GM12874 (cell line): ENCODE results near the gene TSGA10IP.

ENCODE experiments used
- TF ChIP-seq, protein P1 (sequence below): IDR thresholded peaks from 2 replicates; pipeline ENCODE4 v1.5.1; 2011; ENCODE audit warnings: low read depth, mild to moderate bottlenecking, control low read depth, low read length, moderate library complexity; ENCODE audit not compliant: insufficient read depth

Gene TSGA10IP

DNA sequence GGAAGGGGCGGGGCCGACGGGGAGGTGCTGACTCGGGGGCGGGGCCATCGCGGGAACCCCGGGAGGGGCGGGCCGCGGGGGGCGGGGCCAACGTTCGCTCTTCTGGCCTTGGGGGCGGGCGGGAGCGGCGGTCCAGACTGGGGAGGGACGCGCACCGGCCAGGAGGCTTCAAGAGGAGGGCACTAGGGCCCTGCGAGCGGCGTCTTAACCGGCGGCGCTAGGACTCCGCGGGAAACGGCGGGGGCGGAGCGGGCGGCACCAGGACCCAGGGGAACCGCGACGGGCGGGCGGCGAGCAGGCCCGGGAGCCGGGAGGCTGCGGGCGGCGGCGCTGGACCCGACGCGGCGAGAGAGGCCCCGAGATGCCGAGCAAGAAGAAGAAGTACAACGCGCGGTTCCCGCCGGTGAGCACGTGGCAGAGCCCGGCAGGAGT, 26.1 kb upstream of the TSGA10IP start, which contains the start of gene DRAP1:
Gene DRAP1 (plus strand): TSS at position 286 of the 432 bp plus-strand sequence. CDS start 76 bp downstream, at position 362.
- TF ChIP-seq, protein P1, sequence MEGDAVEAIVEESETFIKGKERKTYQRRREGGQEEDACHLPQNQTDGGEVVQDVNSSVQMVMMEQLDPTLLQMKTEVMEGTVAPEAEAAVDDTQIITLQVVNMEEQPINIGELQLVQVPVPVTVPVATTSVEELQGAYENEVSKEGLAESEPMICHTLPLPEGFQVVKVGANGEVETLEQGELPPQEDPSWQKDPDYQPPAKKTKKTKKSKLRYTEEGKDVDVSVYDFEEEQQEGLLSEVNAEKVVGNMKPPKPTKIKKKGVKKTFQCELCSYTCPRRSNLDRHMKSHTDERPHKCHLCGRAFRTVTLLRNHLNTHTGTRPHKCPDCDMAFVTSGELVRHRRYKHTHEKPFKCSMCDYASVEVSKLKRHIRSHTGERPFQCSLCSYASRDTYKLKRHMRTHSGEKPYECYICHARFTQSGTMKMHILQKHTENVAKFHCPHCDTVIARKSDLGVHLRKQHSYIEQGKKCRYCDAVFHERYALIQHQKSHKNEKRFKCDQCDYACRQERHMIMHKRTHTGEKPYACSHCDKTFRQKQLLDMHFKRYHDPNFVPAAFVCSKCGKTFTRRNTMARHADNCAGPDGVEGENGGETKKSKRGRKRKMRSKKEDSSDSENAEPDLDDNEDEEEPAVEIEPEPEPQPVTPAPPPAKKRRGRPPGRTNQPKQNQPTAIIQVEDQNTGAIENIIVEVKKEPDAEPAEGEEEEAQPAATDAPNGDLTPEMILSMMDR = no peak

DNA sequence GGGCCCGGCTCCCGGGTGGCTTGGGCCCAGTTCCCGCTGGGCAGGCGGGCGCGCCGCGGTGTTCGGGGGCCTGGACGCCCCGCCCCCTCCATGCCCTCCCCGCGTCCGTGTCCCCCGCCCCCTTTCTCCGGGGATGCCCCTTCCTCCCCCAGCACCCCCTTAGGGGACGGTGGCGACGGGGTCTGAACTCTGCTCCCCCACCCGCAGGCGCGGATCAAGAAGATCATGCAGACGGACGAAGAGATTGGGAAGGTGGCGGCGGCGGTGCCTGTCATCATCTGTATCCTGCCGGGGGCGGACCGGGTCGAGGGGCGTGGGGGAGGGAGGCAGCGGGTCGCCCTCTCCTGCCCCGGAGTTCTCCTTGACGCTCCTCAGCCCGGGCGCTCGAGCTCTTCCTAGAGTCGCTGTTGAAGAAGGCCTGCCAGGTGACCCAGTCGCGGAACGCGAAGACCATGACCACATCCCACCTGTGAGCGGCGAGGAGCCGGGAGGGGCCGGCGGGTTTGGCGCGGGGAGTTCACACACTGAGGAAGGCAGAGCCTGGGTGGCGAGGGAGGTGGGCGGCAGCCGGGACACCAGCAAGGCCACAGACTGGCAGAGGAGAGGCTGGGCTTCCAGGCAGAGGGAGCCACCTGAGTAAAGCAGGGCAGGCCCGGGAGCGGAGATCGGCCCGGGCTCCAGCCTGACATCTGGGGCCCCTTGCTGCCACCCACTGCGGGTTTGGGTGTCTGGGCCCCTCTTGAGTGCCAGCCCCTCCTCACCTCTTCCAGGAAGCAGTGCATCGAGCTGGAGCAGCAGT, 25.5 kb upstream of the TSGA10IP start:
- TF ChIP-seq, protein P1 = no peak

DNA sequence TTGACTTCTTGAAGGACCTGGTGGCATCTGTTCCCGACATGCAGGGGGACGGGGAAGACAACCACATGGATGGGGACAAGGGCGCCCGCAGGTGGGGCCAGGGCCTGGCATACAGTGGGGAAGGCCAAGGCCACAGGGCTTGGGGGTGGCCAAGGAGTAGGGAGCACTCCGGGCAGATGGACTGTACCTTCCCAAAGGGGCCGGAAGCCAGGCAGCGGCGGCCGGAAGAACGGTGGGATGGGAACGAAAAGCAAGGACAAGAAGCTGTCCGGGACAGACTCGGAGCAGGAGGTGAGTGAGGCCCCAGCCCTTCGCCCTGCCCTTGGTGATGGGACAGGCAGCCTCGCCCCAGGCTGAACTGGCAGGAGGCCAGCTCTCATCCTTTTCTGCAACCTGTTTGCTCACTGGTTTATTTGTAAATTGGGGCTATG, 24.9 kb upstream of the TSGA10IP start:
- TF ChIP-seq, protein P1 = no peak

DNA sequence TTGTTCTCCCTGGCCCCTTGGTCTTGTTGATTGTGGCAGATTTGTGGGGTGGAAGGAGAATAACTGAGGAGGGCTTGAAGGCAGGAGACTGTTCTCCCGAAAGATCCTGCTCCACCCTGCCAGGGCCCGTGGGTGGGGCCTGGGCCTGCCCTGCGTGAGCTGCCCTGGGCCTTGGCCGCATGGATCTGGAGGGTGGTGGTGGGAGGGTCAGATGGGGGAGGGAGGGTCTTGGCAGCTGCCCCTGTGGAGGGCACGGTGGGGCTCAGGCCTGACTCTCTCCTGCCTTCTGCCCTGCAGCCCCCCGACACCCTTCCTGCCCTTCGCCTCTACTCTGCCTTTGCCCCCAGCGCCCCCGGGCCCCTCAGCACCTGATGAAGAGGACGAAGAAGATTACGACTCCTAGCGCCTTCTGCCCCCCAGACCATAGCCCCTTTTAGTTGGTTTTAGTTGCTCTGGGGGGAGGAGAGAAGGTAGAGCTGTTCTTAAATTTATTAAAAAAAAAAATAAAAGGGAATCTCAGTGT, 24.2 kb upstream of the TSGA10IP start:
- TF ChIP-seq, protein P1 = no peak

DNA sequence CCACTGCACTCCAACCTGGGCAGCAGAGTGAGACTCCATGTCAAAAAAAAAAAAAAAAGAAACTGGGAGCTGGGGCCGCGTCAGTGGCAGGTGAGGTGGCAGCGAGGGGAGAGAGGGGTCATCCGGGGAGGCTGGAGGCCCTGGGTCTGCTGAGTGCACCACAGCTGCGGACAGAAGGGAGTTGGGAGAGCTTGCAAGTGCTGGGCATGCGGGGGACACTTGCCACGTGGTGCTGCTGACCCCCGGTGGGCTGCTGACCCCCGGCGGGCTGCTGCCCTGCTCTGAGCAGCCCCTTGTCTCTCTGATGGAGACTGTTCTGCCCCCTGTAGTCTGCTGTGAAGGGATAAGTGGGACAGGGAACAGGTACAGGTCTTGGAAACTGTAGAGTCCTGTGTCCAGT, 23.4 kb upstream of the TSGA10IP start:
- TF ChIP-seq, protein P1 = no peak

DNA sequence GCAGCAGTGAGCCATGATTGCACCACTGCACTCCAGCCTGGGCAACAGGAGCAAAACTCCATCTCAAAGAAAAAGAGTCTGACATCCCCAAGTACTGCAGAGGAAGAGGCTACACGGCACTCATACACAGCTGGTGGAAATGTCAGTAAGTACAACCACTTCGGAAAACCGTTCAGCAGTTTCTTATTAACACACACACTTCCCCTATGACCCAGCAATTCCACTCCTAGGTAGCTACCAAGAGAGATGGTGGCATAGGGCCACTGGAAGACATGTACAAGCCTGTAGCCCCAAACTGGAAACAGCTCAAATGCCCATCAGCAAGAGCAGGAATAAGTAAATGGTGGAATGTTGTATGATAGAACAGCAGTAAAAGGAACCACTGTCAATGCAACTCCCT, 22.7 kb upstream of the TSGA10IP start:
- TF ChIP-seq, protein P1 = no peak

DNA sequence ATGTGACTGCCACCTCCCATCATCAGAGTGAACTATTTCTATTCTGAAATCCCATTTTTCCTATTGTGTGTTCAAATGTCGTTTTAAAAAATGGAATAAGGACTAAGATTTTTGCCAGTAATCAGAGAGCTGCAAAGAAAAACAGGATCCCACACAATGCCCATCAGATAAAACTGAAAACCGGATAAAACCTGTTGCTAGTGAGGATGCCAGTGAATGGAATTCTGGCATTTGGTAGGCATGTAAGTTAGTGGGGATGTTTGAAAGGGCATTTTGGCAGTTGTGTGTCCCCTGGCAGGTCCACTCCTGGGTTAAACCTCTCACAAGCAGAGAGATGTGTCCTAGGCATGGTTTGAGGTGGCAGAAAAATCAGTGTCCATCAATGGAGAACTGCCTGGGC, 19.9 kb upstream of the TSGA10IP start:
- TF ChIP-seq, protein P1 = no peak
